Keratinocyte (primary cell): ENCODE measurements around the gene STK32C. TPM values are rescaled to one million over a fixed set of nuclear protein-coding genes. Genes with fewer than 3 reads are reported as not detected.

Source experiments
- DNase-seq: peaks from one replicate; pipeline ENCODE4 v3.0.0-alpha.2; 2011; ENCODE audit warnings: low read depth, missing footprints, low spot score
- FAIRE-seq: peaks from 2 replicates; lab custom pipeline; 2011; peaks lifted over from hg19 to GRCh38; lab: Jason Lieb, UNC
- H2AFZ ChIP-seq: 2 replicates; pipeline ENCODE4 v1.6.0; 2012; ENCODE audit warnings: low read length, control low read depth, inconsistent platforms; ENCODE audit not compliant: control insufficient read depth
- H3K27ac ChIP-seq: 2 replicates; pipeline ENCODE4 v1.5.1; 2011; ENCODE audit warnings: low read length; ENCODE audit not compliant: control insufficient read depth, insufficient read depth
- H3K27me3 ChIP-seq: 3 replicates; pipeline ENCODE4 v1.6.0; 2011; ENCODE audit warnings: low read length; ENCODE audit not compliant: control insufficient read depth, insufficient read depth; ENCODE audit errors: extremely low read depth
- H3K36me3 ChIP-seq, 2 experiments: 2 replicates in 1 of 2; 3 replicates in 1 of 2; pipeline ENCODE4 v1.5.1; 2011; ENCODE audit warnings: low read length in 2 of 2, mild to moderate bottlenecking in 1 of 2; ENCODE audit not compliant: control insufficient read depth in 2 of 2, insufficient read depth in 2 of 2; ENCODE audit errors: extremely low read depth in 1 of 2
- H3K4me1 ChIP-seq: 3 replicates; pipeline ENCODE4 v1.5.1; 2011; ENCODE audit warnings: low read length; ENCODE audit not compliant: control insufficient read depth, insufficient read depth; ENCODE audit errors: extremely low read depth
- H3K4me2 ChIP-seq: 3 replicates; pipeline ENCODE4 v1.6.0; 2011; ENCODE audit warnings: low read depth, low read length; ENCODE audit not compliant: control insufficient read depth, insufficient read depth; ENCODE audit errors: extremely low read depth
- H3K4me3 ChIP-seq, 3 experiments: fragments of 200-600 bp in 1 of 3; sonication (generic) in 1 of 3; 2 replicates in 2 of 3; 3 replicates in 1 of 3; pipeline ENCODE4 v1.5.1; 2011 to 2016; ENCODE audit warnings: low read length in 3 of 3, mild to moderate bottlenecking in 3 of 3, control low read depth in 2 of 3, inconsistent platforms in 1 of 3, low read depth in 1 of 3, mixed read lengths in 1 of 3, mixed run types in 1 of 3, moderate library complexity in 1 of 3; ENCODE audit not compliant: control insufficient read depth in 2 of 3, insufficient read depth in 2 of 3; ENCODE audit errors: extremely low read depth in 1 of 3
- H3K79me2 ChIP-seq: 2 replicates; pipeline ENCODE4 v1.6.0; 2012; ENCODE audit warnings: low read length; ENCODE audit not compliant: control insufficient read depth, insufficient read depth
- H3K9ac ChIP-seq: 3 replicates; pipeline ENCODE4 v1.6.0; 2011; ENCODE audit warnings: low read length; ENCODE audit not compliant: control insufficient read depth, insufficient read depth; ENCODE audit errors: extremely low read depth
- H3K9me1 ChIP-seq: 3 replicates; pipeline ENCODE4 v1.6.0; 2011; ENCODE audit warnings: low read length; ENCODE audit not compliant: control insufficient read depth, insufficient read depth; ENCODE audit errors: extremely low read depth
- H3K9me3 ChIP-seq: 2 replicates; pipeline ENCODE4 v1.5.1; 2012; ENCODE audit warnings: low read depth, low read length; ENCODE audit not compliant: control insufficient read depth
- H4K20me1 ChIP-seq: 3 replicates; pipeline ENCODE4 v1.6.0; 2011; ENCODE audit warnings: low read length; ENCODE audit not compliant: control insufficient read depth, insufficient read depth; ENCODE audit errors: extremely low read depth
- CTCF ChIP-seq, 3 experiments: IDR thresholded peaks in 1 of 3; conservative IDR thresholded peaks in 1 of 3; optimal IDR thresholded peaks in 1 of 3; 2 replicates in 2 of 3; 3 replicates in 1 of 3; pipeline versions ENCODE3 to v1.5.1; 2011; ENCODE audit warnings: low read length in 3 of 3, mild to moderate bottlenecking in 3 of 3, moderate library complexity in 2 of 3, control low read depth in 1 of 3, inconsistent platforms in 1 of 3; ENCODE audit not compliant: insufficient read depth in 2 of 3; ENCODE audit errors: extremely low read depth in 1 of 3
- EZH2 ChIP-seq: IDR thresholded peaks from one replicate; pipeline ENCODE4 v1.6.1; 2012; ENCODE audit warnings: inconsistent platforms, mild to moderate bottlenecking, low read length, moderate library complexity
- dilution Hi-C: fragments of 300-500 bp; cut with MboI; formaldehyde crosslinking; loops from one replicate; pipeline ENCODE4 v1.7.0; 2020; ENCODE audit warnings: low sequenced_read_pairs; ENCODE audit not compliant: extremely low pct_ligation_motif_present
- polyA plus RNA-seq, 5 experiments: library from polyadenylated mRNA; depleted of rRNA in 3 of 5; stranded (reverse) in 3 of 5; stranded (forward) in 1 of 5; unstranded in 1 of 5; fragments of >200 nt; gene quantifications; 1 replicate in 1 of 5; 2 replicates in 3 of 5; 3 replicates in 1 of 5; pipeline versions ENCODE4 v1.2.1 to v1.2.3, GENCODE V29; 2011 to 2012; ENCODE audit warnings: missing spikeins in 2 of 5, low read depth in 1 of 5, low replicate concordance in 1 of 5

STK32C gene
- polyA plus RNA-seq, 1 donor (not counting 4 experiments of a cell fraction or from before 2014, with no cell fraction given) = 4.1 TPM

GRCh38 chr10:132189016-132189415, 118.7 kb downstream of the STK32C start:
- TF ChIP-seq CTCF (optimal IDR thresholded peaks at IDR 0.05 in 1 of 3, IDR thresholded peaks at IDR 0.05 in 1 of 3, conservative IDR thresholded peaks at IDR 0.05 in 1 of 3; ENCODE audit: extremely low read depth in 1 of 3, insufficient read depth in 2 of 3, low read length in 3 of 3) (no peak), EZH2 (no peak)
- Histone ChIP-seq H3K9me3 (no peaks in the 10 kb centered on the region), H3K4me1 (no peaks in the 10 kb centered on the region), H3K27ac (no peak overlapping the region), H3K36me3 (no peaks in the 10 kb centered on the region), H3K9ac (no peak overlapping the region), H3K4me2 (no peak overlapping the region), H3K9me1 (no peaks in the 10 kb centered on the region), H3K27me3 (peaks cover 44% of the 10 kb centered on the region), H3K4me3 (no peak overlapping the region), H4K20me1 (peaks cover 4% of the 10 kb centered on the region), H3K79me2 (peaks cover 3% of the 10 kb centered on the region), H2AFZ (no peak overlapping the region)
- no peak for FAIRE-seq
- dilution Hi-C loops = no loop called here
- DNase-seq = no peak

- Histone ChIP-seq H3K36me3 (no peaks in the 10 kb centered on the region), H3K9me3 (no peaks in the 10 kb centered on the region), H4K20me1 (no peaks in the 10 kb centered on the region), H3K79me2 (peaks cover 3% of the 10 kb centered on the region), H3K9ac (no peak overlapping the region), H3K9me1 (no peaks in the 10 kb centered on the region), H3K27me3 (peaks cover 44% of the 10 kb centered on the region), H3K4me2 (peak overlapping the region; percentile 60), H2AFZ (no peak overlapping the region), H3K27ac (no peak overlapping the region), H3K4me1 (no peaks in the 10 kb centered on the region), H3K4me3 (peak overlapping the region in 1 of 3 experiments; percentile 70)
- DNase-seq (no peak), FAIRE-seq (no peak)
- TF ChIP-seq CTCF (optimal IDR thresholded peaks at IDR 0.05 in 1 of 3, IDR thresholded peaks at IDR 0.05 in 1 of 3, conservative IDR thresholded peaks at IDR 0.05 in 1 of 3; ENCODE audit: extremely low read depth in 1 of 3, insufficient read depth in 2 of 3, low read length in 3 of 3) (no peak), EZH2 (no peak)
- dilution Hi-C loops = no loop called here
Observed at GRCh38 chr10:132188331-132188730, 119.4 kb downstream of the STK32C start.
